ENCODE data around the gene TOP1.

Gene TOP1

DNA sequence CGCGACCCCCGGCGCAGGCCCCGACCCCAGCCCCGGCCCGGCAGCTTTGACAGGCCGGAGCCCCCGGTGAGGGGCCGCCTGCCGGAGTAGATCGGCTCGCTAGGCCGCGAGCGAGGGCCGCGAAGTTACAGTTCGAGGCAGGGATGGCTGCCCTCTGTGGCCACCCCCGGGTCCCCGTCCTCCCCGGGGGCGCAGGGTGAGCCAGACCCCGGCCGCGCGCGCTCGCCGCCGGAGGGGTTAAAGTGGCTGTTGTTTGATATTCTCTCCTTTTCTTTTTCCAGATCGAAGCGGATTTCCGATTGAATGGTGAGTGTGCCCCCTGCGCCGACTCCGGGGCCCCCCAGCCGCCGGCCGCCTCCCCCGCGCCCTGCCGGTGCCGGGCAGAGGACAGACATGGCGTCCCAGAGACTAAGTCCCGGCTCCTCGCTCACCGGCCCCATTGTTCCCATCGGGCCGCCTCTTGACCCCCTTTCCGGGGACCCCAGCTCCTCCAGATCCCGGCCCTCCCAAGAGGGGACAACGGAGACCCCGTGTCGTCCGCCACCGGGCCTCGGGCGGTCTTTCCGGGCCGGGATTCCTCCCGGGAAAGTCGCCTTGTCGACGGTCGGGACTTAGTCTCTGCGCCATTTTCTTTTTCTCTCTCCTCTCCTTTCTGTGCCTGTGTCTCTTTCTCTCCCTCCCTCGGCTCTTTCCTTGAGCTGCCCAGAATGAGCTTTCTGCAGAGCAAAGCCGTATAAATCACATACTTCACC lies 704 bp downstream of the TOP1 start:
- DNase-seq (ENCODE audit: low read depth): no peak
- TF ChIP-seq, protein P1, sequence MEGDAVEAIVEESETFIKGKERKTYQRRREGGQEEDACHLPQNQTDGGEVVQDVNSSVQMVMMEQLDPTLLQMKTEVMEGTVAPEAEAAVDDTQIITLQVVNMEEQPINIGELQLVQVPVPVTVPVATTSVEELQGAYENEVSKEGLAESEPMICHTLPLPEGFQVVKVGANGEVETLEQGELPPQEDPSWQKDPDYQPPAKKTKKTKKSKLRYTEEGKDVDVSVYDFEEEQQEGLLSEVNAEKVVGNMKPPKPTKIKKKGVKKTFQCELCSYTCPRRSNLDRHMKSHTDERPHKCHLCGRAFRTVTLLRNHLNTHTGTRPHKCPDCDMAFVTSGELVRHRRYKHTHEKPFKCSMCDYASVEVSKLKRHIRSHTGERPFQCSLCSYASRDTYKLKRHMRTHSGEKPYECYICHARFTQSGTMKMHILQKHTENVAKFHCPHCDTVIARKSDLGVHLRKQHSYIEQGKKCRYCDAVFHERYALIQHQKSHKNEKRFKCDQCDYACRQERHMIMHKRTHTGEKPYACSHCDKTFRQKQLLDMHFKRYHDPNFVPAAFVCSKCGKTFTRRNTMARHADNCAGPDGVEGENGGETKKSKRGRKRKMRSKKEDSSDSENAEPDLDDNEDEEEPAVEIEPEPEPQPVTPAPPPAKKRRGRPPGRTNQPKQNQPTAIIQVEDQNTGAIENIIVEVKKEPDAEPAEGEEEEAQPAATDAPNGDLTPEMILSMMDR (IDR thresholded peaks at IDR 0.05; ENCODE audit: low read depth, low read length, missing control alignments): no peak

DNA sequence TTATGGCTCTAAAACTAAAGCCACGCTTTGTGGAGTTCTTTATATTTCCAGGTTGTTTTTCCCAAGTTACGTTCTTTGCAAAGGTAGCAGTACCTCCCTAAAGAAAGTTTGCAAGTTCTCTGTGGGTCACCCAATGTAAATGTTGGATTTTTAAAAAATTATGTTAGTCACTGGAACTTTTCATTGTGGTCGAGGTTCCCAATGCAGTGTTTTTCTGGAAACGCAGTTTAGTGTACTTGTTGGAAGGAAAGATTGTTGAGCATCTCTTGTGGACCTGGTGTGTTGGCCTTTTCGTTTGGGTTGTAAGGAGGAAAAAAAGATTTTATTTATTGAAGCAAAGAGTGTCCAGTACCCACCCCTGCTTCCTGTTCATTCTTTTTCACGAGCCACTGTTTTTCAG lies 1.4 kb downstream of the TOP1 start:
- TF ChIP-seq, protein P1 (IDR thresholded peaks at IDR 0.05; ENCODE audit: low read depth, low read length, missing control alignments): no peak
- DNase-seq (ENCODE audit: low read depth): no peak
- peak overlapping the region; percentile 95 for H3K4me3 ChIP-seq (ENCODE audit: low read depth, low read length)

More for the DNA sequence above, 704 bp downstream of the TOP1 start:
- peak overlapping the region; percentile 95 for H3K4me3 ChIP-seq (ENCODE audit: low read depth, low read length)

DNA sequence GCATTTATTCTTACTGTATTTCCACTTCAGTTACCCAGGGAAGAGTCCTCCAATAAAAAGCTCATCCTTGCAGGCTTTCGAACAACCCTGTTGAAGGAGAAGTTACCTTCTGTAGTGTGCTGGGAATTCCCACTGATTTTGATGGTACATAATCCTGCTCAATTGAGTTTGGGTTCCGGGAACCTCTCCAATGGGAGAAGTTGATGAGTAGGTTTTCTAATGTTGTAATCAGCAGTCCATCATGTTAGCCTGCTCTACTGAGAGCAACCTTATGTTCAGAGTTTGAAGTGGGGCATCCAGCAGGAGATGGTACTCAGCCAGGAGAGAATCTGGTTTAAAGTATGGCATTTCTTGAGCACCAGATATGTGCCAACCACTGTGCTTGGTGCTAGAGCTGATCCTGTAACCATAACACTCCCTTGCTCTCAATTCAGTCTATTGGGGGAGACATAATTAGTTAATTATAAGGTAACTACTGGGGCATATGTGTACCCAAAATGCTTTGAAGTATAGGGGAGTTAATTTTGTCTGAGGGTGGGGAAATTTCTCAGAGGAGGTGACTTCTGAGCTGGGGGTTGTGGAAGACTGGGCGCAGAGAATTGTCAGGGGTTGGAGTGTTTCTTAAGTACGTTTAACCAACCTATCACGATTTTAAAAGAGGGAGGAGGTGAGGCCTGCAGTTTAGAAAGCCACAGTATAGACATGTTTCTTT lies 2.1 kb downstream of the TOP1 start:
- DNase-seq (ENCODE audit: low read depth): no peak
- TF ChIP-seq, protein P1 (IDR thresholded peaks at IDR 0.05; ENCODE audit: low read depth, low read length, missing control alignments): no peak
- H3K4me3 ChIP-seq (ENCODE audit: low read depth, low read length): peak overlapping the region; percentile 95

DNA sequence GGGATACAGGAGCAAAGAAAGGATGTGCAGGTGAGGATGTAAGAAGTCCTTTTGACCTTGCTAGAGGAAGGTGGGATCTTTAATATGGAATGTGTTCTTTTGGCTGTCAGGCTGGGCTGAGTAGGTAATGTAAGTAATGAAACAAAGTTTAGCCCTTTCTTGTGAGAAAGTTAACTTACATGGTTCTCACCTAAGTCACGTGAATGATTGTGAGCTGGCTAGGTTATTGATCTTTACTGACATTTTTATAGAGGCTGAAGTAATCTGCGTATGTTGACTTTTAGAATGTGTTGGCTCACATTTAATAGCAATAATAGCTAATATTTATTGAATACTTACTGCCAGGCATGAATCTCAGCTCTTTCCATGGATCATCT lies 2.6 kb downstream of the TOP1 start:
- peak overlapping the region; percentile 95 for H3K4me3 ChIP-seq (ENCODE audit: low read depth, low read length)
- TF ChIP-seq, protein P1 (IDR thresholded peaks at IDR 0.05; ENCODE audit: low read depth, low read length, missing control alignments): no peak
- DNase-seq (ENCODE audit: low read depth): no peak

DNA sequence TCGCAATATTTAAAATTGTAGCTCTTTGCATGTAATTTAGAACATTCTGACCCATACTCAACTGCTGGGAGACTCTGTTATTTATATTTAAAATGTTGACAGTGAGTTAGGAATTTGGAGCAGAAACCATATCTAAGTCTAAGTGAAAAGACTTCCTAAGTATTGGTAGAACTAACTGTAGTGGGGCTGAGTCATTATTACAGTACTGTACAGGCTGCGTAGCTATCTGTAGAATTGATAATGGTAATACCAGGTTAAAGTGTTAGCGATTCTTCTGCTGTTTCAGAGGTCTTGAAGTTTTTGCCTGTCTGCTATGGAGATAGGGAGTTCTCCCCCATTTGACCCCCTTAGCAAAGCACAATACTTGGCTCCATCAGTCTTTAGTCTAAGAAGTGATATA lies 3.6 kb downstream of the TOP1 start:
- no peak for DNase-seq (ENCODE audit: low read depth)
- no peak overlapping the region for H3K4me3 ChIP-seq (ENCODE audit: low read depth, low read length)
- TF ChIP-seq, protein P1 (IDR thresholded peaks at IDR 0.05; ENCODE audit: low read depth, low read length, missing control alignments): no peak

DNA sequence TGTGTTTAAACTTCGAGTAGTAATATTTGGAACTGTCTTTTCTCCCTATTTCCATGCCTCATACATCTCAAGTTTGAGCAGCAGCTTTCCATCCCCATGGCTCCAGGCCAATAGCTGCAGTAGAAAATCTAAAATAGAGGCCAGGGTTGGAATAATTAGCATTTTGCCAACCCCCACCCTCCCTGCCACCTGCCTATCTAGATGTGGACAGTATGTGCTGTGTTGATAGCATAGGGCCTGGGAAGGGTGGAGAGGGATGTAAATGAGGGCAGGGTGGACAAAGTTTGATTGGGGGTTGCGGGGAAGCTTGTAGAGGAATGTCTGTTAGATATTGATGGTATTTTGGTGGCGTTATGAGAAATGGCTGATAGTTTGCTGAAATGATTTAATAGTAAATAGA lies 5.6 kb downstream of the TOP1 start:
- no peak overlapping the region for H3K4me3 ChIP-seq (ENCODE audit: low read depth, low read length)
- TF ChIP-seq, protein P1 (IDR thresholded peaks at IDR 0.05; ENCODE audit: low read depth, low read length, missing control alignments): no peak
- no peak for DNase-seq (ENCODE audit: low read depth)
